K562 (cell line): Measurements from ENCODE around the gene NR6A1. TPM values are rescaled to one million over a fixed set of nuclear protein-coding genes. Genes with fewer than 3 reads are reported as not detected.
A peak's percentile ranks its signal among the peaks of the same experiment; 100 is the strongest.

Source experiments
- ATAC-seq: fragments of 200-7000 bp; cut with Tn5 transposase; 3 replicates; pipeline ENCODE4 v1.9.1; 2020; ENCODE audit warnings: moderate library complexity
- BruUV-seq: library from RNA; stranded (reverse); fragments of 400-500 nt; replicated peaks from 2 replicates; lab custom pipeline; 2021; lab: Mats Ljungman, UMichigan
- CTCF ChIA-PET: fragments of 300-600 bp; formaldehyde crosslinking; extraction: SDS; loops from one replicate; lab custom pipeline; 2021; ENCODE audit warnings: low intra/inter-chr PET ratio; lab: Yijun Ruan, JAX
- POLR2A ChIA-PET: fragments of 300-600, 350-650 bp; sonication (Branson Sonifier 250); formaldehyde crosslinking; extraction: SDS; loops from one replicate; lab custom pipeline; 2021; ENCODE audit warnings: antibody characterized with exemption, inconsistent platforms; lab: Yijun Ruan, JAX
- DNase-seq, 4 experiments: peaks; one replicate each; pipeline versions ENCODE4 v3.0.0 to v3.0.0-alpha.2; 2011 to 2018; ENCODE audit warnings: low spot score in 3 of 4, mixed read lengths in 3 of 4; ENCODE audit errors: extremely low read depth in 1 of 4
- FAIRE-seq: peaks from 2 replicates; lab custom pipeline; 2011; peaks lifted over from hg19 to GRCh38; lab: Jason Lieb, UNC
- H2AFZ ChIP-seq: 2 replicates; pipeline ENCODE4 v1.6.0; 2011; ENCODE audit warnings: low read depth, low read length, control low read depth, inconsistent platforms
- H3K27ac ChIP-seq: fragments of 200-600 bp; 3 replicates; pipeline ENCODE4 v1.8.0; 2011; ENCODE audit warnings: low read depth, mild to moderate bottlenecking, control low read depth, inconsistent platforms, low read length, moderate library complexity, mixed read lengths; ENCODE audit errors: extremely low read depth
- H3K27me3 ChIP-seq, 2 experiments: fragments of 300-600 bp in 1 of 2; 2 replicates in 1 of 2; 3 replicates in 1 of 2; pipeline versions ENCODE4 v1.6.0 to v1.8.0; 2011; ENCODE audit warnings: inconsistent platforms in 2 of 2, low read length in 2 of 2, mild to moderate bottlenecking in 1 of 2, mixed read lengths in 1 of 2, moderate library complexity in 1 of 2; ENCODE audit not compliant: control insufficient read depth in 2 of 2, insufficient read depth in 2 of 2
- H3K36me3 ChIP-seq: fragments of 300-600 bp; 3 replicates; pipeline ENCODE4 v1.8.0; 2011; ENCODE audit warnings: mild to moderate bottlenecking, low read length, inconsistent platforms; ENCODE audit not compliant: control insufficient read depth, insufficient read depth
- H3K4me1 ChIP-seq, 2 experiments: fragments of 200-600 bp in 1 of 2; replicated peaks in 1 of 2; 2 replicates in 1 of 2; 3 replicates in 1 of 2; pipeline versions ENCODE4 v1.5.1 to v1.8.0; 2011; ENCODE audit warnings: inconsistent platforms in 2 of 2, low read length in 2 of 2, mild to moderate bottlenecking in 1 of 2, mixed read lengths in 1 of 2, moderate library complexity in 1 of 2; ENCODE audit not compliant: control insufficient read depth in 2 of 2, insufficient read depth in 2 of 2
- H3K4me2 ChIP-seq: 2 replicates; pipeline ENCODE4 v1.6.1; 2011; ENCODE audit warnings: low read length, control low read depth, inconsistent platforms, mixed read lengths; ENCODE audit not compliant: insufficient read depth
- H3K4me3 ChIP-seq: fragments of 200-600 bp; sonication (generic), shearing (Covaris generic); 2 replicates; pipeline ENCODE4 v1.5.1; 2016; ENCODE audit warnings: control low read depth, inconsistent platforms
- H3K79me2 ChIP-seq: fragments of 200-600 bp; 3 replicates; pipeline ENCODE4 v1.8.0; 2011; ENCODE audit warnings: low read length, inconsistent platforms; ENCODE audit not compliant: control insufficient read depth, insufficient read depth
- H3K9ac ChIP-seq, 2 experiments: 2 replicates each; pipeline versions ENCODE4 v1.6.0 to v1.6.1; 2011; ENCODE audit warnings: low read depth in 2 of 2, low read length in 2 of 2, control low read depth in 1 of 2, inconsistent platforms in 1 of 2, mild to moderate bottlenecking in 1 of 2, mixed read lengths in 1 of 2; ENCODE audit not compliant: insufficient read depth in 1 of 2
- H3K9me1 ChIP-seq: one replicate; pipeline ENCODE4 v1.6.0; 2011; ENCODE audit warnings: inconsistent platforms, mild to moderate bottlenecking, low read length, moderate library complexity; ENCODE audit not compliant: control insufficient read depth, insufficient read depth
- H3K9me3 ChIP-seq: replicated peaks from 2 replicates; pipeline ENCODE4 v1.5.1; 2011; ENCODE audit warnings: low read depth, low read length, inconsistent platforms; ENCODE audit not compliant: control insufficient read depth, insufficient read depth
- H4K20me1 ChIP-seq: replicated peaks from 2 replicates; pipeline ENCODE4 v1.6.1; 2011; ENCODE audit warnings: low read length, inconsistent platforms, mixed read lengths; ENCODE audit not compliant: control insufficient read depth, insufficient read depth
- ADNP ChIP-seq: fragments of 200-800 bp; sonication (Bioruptor generic); IDR thresholded peaks from 2 replicates; pipeline ENCODE4 v1.6.1; 2016; ENCODE audit warnings: missing genetic modification characterization, missing compliant biosample characterization
- ARHGAP35 ChIP-seq: fragments of 450-650 bp; IDR thresholded peaks from 2 replicates; pipeline ENCODE4 v1.6.1; 2018; ENCODE audit not compliant: partially characterized antibody
- CEBPG ChIP-seq, 3 experiments: fragments of 200-800 bp in 1 of 3; sonication (Bioruptor generic) in 1 of 3; sonication (generic) in 1 of 3; formaldehyde crosslinking in 1 of 3; IDR thresholded peaks in 2 of 3; conservative IDR thresholded peaks in 1 of 3; 2 replicates each; pipeline versions ENCODE4 v1.6.1 to v1.8.0; 2016 to 2022; ENCODE audit warnings: missing compliant biosample characterization in 2 of 3, missing genetic modification characterization in 2 of 3, mild to moderate bottlenecking in 1 of 3, missing genetic modification reagents in 1 of 3
- FOXP1 ChIP-seq: sonication (generic); formaldehyde crosslinking; IDR thresholded peaks from 2 replicates; pipeline ENCODE4 v1.8.0; 2022; ENCODE audit warnings: mild to moderate bottlenecking, missing genetic modification reagents
- GATAD2B ChIP-seq: fragments of 450-650 bp; IDR thresholded peaks from 2 replicates; pipeline ENCODE4 v1.6.1; 2017; ENCODE audit warnings: mild to moderate bottlenecking, borderline replicate concordance
- HMG20A ChIP-seq: fragments of 450-650 bp; formaldehyde crosslinking; conservative IDR thresholded peaks from 2 replicates; pipeline ENCODE4 v1.4.0; 2020; ENCODE audit warnings: mild to moderate bottlenecking, mixed read lengths
- NFXL1 ChIP-seq: fragments of 450-650 bp; formaldehyde crosslinking; IDR thresholded peaks from 2 replicates; pipeline ENCODE4 v1.4.0; 2021; ENCODE audit warnings: mild to moderate bottlenecking
- PPARD ChIP-seq: fragments of 250-450 bp; sonication (Bioruptor Pico); IDR thresholded peaks from 2 replicates; pipeline ENCODE4 v1.8.0; 2022; ENCODE audit warnings: inconsistent platforms, mild to moderate bottlenecking, moderate library complexity
- SIX5 ChIP-seq, 2 experiments: IDR thresholded peaks; 2 replicates each; pipeline ENCODE4 v1.6.1; 2011; ENCODE audit warnings: low read length in 2 of 2, borderline replicate concordance in 1 of 2, low read depth in 1 of 2, mild to moderate bottlenecking in 1 of 2, moderate library complexity in 1 of 2; ENCODE audit not compliant: insufficient read depth in 1 of 2
- TAF9B ChIP-seq: fragments of 450-650 bp; IDR thresholded peaks from 2 replicates; pipeline ENCODE4 v1.6.1; 2018; ENCODE audit warnings: mild to moderate bottlenecking; ENCODE audit not compliant: partially characterized antibody
- ZFP30 ChIP-seq: fragments of 250-450 bp; sonication (Bioruptor Pico); IDR thresholded peaks from 2 replicates; pipeline ENCODE4 v1.8.0; 2022; ENCODE audit warnings: moderate library complexity, mild to moderate bottlenecking, inconsistent platforms, borderline replicate concordance
- ZNF224 ChIP-seq: sonication (generic); formaldehyde crosslinking; IDR thresholded peaks from 2 replicates; pipeline ENCODE4 v1.8.0; 2022; ENCODE audit warnings: mild to moderate bottlenecking, missing genetic modification reagents
- WGBS: fragments of 100-300 bp; shearing (Covaris generic); methylation state at CpG from one replicate; pipeline ENCODE4 v1.1.6; 2016; ENCODE audit warnings: low coverage, mixed read lengths; ENCODE audit not compliant: insufficient coverage; ENCODE audit errors: missing lambda C conversion rate; 5-methylcytosine and 5-hydroxymethylcytosine counted together
- in situ Hi-C: fragments of 300-500 bp; cut with MboI; formaldehyde crosslinking; loops from 4 replicates; pipeline ENCODE4 v1.15.0; 2018; ENCODE audit warnings: inconsistent platforms, mixed read lengths
- intact Hi-C: fragments of 100-400 bp; cut with micrococcal nuclease; formaldehyde crosslinking; loops from 2 replicates; pipeline ENCODE4 v1.14.2; 2022
- polyA plus RNA-seq, 8 experiments: library from polyadenylated mRNA; depleted of rRNA in 4 of 8; stranded (reverse) in 5 of 8; unstranded in 3 of 8; fragments of >200 nt; fragmentation: Nextera tagmentation in 2 of 8; fragmentation: Illumina TruSeq in 1 of 8; extraction: Ambion mirVana in 2 of 8; extraction: Trizol in 1 of 8; gene quantifications; 2 replicates each; pipeline versions ENCODE4 v1.2.1 to v1.2.3, GENCODE V29; 2011 to 2014; ENCODE audit warnings: inconsistent platforms in 1 of 8, missing spikeins in 1 of 8
- total RNA-seq, 7 experiments: library from RNA; depleted of rRNA in 6 of 7; stranded (reverse); fragments of >200 nt in 6 of 7; fragmentation: Illumina TruSeq in 2 of 7; extraction: Trizol in 2 of 7; gene quantifications; 2 replicates each; pipeline versions ENCODE4 v1.2.1 to v1.2.3, GENCODE V29; 2011 to 2021; ENCODE audit warnings: low replicate concordance in 1 of 7
- TF ChIP-seq, protein P1 (sequence below): fragments of 450-650 bp; IDR thresholded peaks from one replicate; pipeline ENCODE4 v1.6.1; 2018; ENCODE audit warnings: mild to moderate bottlenecking, moderate library complexity; ENCODE audit not compliant: partially characterized antibody
- TF ChIP-seq, protein P2 (sequence below): sonication (generic); formaldehyde crosslinking; IDR thresholded peaks from 2 replicates; pipeline ENCODE4 v1.9.0; 2022; ENCODE audit warnings: mild to moderate bottlenecking, missing genetic modification reagents

Gene NR6A1
- total and polyA plus RNA-seq, 9 of the 15 experiments (the other 6 are each of a cell fraction or from before 2014, with no cell fraction given) = 9.7 to 55.4 (median 28.3) TPM

DNA sequence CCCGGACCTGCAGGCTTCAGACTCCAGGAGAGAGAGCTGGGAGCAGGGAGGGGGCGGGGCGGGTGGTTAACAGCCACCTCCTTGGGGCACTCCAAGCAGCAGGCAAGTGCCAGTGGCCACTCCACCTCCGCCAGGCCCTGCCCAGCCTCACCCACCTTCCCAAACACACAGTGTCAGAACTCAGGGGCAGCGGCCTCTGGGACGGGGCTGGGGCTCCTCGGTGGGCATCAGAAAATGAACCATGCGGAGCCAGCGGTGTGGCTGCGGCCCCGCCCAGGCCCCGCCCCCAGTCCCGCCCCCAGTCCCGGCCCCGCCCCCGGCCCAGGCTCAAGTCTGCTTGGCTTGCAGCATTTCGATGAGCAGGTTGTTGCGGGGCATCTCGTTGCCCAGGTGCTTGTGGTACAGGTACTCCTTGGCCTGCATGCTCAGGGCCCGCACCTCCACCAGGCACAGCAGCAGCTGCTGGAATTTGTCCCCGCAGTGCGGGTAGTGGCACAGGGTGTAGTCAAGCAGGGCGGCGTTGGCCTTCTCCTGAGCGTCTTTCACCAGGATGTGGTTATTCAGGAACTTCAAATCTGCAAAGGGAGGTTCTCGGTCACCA lies 288.6 kb downstream of the NR6A1 start (continued):
- TF ChIP-seq ARHGAP35 = no peak
- TF ChIP-seq FOXP1 (CRISPR knock-in tag) = 0 out of 2 replicates have a peak, but pooled peaks have one; percentile 49

DNA sequence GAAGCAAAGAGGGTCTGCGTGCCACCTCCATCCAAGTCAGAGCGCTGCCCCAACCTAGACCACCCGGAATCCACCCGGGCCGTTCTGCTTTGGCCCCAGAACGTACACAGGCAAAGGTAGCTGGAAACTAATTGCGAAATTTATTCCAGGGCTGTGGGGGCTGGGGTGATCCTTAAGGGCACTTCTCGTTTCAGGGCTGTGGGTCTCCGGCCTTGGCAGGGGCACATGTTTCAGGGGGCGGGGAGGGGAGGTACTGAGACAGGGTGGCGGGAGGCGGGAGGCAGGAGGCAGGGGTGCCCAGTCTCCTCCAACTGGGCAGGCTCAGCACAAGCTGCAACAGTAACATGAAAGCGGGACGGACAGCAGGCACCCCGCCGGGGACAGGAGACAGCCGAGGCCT lies 290.0 kb downstream of the NR6A1 start:
- POLR2A ChIA-PET = no interaction called here
- no peak for TF ChIP-seq TAF9B
- TF ChIP-seq SIX5 (IDR thresholded peaks at IDR 0.05; ENCODE audit: borderline replicate concordance in 1 of 2, insufficient read depth in 1 of 2, low read depth in 1 of 2, low read length in 2 of 2) = no peak
- TF ChIP-seq, protein P1, sequence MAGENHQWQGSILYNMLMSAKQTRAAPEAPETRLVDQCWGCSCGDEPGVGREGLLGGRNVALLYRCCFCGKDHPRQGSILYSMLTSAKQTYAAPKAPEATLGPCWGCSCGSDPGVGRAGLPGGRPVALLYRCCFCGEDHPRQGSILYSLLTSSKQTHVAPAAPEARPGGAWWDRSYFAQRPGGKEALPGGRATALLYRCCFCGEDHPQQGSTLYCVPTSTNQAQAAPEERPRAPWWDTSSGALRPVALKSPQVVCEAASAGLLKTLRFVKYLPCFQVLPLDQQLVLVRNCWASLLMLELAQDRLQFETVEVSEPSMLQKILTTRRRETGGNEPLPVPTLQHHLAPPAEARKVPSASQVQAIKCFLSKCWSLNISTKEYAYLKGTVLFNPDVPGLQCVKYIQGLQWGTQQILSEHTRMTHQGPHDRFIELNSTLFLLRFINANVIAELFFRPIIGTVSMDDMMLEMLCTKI = no peak
- no peak for TF ChIP-seq ADNP
- TF ChIP-seq ZFP30 (CRISPR knock-in tag) = no peak
- TF ChIP-seq HMG20A = no peak
- no peak for TF ChIP-seq ZNF224
- TF ChIP-seq PPARD (CRISPR knock-in tag) = no peak
- TF ChIP-seq, protein P2, sequence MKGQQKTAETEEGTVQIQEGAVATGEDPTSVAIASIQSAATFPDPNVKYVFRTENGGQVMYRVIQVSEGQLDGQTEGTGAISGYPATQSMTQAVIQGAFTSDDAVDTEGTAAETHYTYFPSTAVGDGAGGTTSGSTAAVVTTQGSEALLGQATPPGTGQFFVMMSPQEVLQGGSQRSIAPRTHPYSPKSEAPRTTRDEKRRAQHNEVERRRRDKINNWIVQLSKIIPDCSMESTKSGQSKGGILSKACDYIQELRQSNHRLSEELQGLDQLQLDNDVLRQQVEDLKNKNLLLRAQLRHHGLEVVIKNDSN (CRISPR knock-in tag) = no peak
- no peak for TF ChIP-seq NFXL1
- TF ChIP-seq CEBPG (CRISPR knock-in tag; IDR thresholded peaks at IDR 0.05) = no peak
- TF ChIP-seq CEBPG (tag; conservative IDR thresholded peaks at IDR 0.05 in 1 of 2, IDR thresholded peaks at IDR 0.05 in 1 of 2) = no peak
- no peak for TF ChIP-seq GATAD2B

More for the DNA sequence above, 290.0 kb downstream of the NR6A1 start:
- in situ Hi-C loops = no loop called here
- H4K20me1 ChIP-seq = peaks cover 18% of the 10 kb centered on the region
- no peak overlapping the region for H3K4me3 ChIP-seq
- peaks cover 20 to 73% of the 10 kb centered on the region in 2 experiments; a peak in 4 of 5 replicates for H3K27me3 ChIP-seq
- BruUV-seq = no TSS peak
- no peaks in the 10 kb centered on the region for H3K79me2 ChIP-seq
- H3K4me1 ChIP-seq = peaks cover 0 to 49% of the 10 kb centered on the region in 2 experiments; a peak in 3 of 5 replicates
- FAIRE-seq = no peak
- H3K27ac ChIP-seq = no peak overlapping the region
- no peaks in the 10 kb centered on the region for H3K9me3 ChIP-seq
- H3K4me2 ChIP-seq = no peak overlapping the region
- no peaks in the 10 kb centered on the region for H3K36me3 ChIP-seq
- H3K9ac ChIP-seq = 0 out of 4 replicates have a peak overlapping the region, but pooled peaks of 1 of the 2 experiments have one; percentile 10
- H2AFZ ChIP-seq = no peak overlapping the region
- 11% methylated on average over 13 of the region's 17 CpGs for WGBS
- CTCF ChIA-PET = interaction anchor here (0.5 kb wide), 1 partner anchor 161 kb away, joined by 4 read pairs; no protein-coding TSS in a partner anchor
- no peaks in the 10 kb centered on the region for H3K9me1 ChIP-seq
- intact Hi-C loops = loop anchor here (5.0 kb wide), 1 partner anchor 56 kb away; no protein-coding TSS in a partner anchor
- no peak for DNase-seq
- ATAC-seq = no peak
